HFFc6 (cell line): ENCODE results near the gene TIAL1. TPM values are rescaled to one million over a fixed set of nuclear protein-coding genes. Genes with fewer than 3 reads are reported as not detected.

Source experiments
- DNase-seq: peaks from one replicate; pipeline ENCODE4 v3.0.0-alpha.2; 2018
- H3K27ac Mint-ChIP-seq: 2 replicates; pipeline ENCODE4 v1.8.0; 2020; ENCODE audit warnings: mild to moderate bottlenecking, mixed read lengths
- H3K27me3 Mint-ChIP-seq: 2 replicates; pipeline ENCODE4 v1.8.0; 2021; ENCODE audit warnings: mild to moderate bottlenecking, moderate library complexity, mixed read lengths; ENCODE audit not compliant: insufficient read depth
- H3K36me3 Mint-ChIP-seq: 2 replicates; pipeline ENCODE4 v1.8.0; 2021; ENCODE audit warnings: low read depth, mixed read lengths
- H3K4me1 Mint-ChIP-seq: 2 replicates; pipeline ENCODE4 v1.8.0; 2020; ENCODE audit warnings: low read depth, mixed read lengths
- H3K4me3 Mint-ChIP-seq: 2 replicates; pipeline ENCODE4 v1.8.0; 2020; ENCODE audit warnings: mild to moderate bottlenecking, moderate library complexity, mixed read lengths
- H3K9me3 Mint-ChIP-seq: 2 replicates; pipeline ENCODE4 v1.8.0; 2020; ENCODE audit warnings: mild to moderate bottlenecking, mixed read lengths
- CTCF ChIP-seq: fragments of 200-600 bp; sonication (generic); IDR thresholded peaks from 2 replicates; pipeline ENCODE4 v1.5.0; 2021; ENCODE audit warnings: antibody characterized with exemption, mild to moderate bottlenecking
- total RNA-seq, 6 experiments: library from RNA; stranded (reverse); fragmentation: NEBNext Ultra II Directional; extraction: Animal tissue kit (Norgen Biotek cat#: 25700); gene quantifications; 2 replicates in 1 of 6; 3 replicates in 5 of 6; pipeline ENCODE4 v1.2.3, GENCODE V29; 2021

TIAL1 gene
- total RNA-seq, 6 experiments from 2014 or later, result 129 to 149 (median 134) TPM

- peaks cover 3% of the 10 kb centered on the region for H3K27me3 Mint-ChIP-seq
- H3K4me3 Mint-ChIP-seq, result no peak overlapping the region
- DNase-seq, result no peak
- no peaks in the 10 kb centered on the region for H3K9me3 Mint-ChIP-seq
- no peak for TF ChIP-seq CTCF
- H3K27ac Mint-ChIP-seq, result no peak overlapping the region
- H3K36me3 Mint-ChIP-seq, result no peaks in the 10 kb centered on the region
- peaks cover 13% of the 10 kb centered on the region for H3K4me1 Mint-ChIP-seq
Measured at GRCh38 chr10:119611433-119611832, 14.7 kb upstream of the TIAL1 start.

GRCh38 chr10:119609516-119609915 lies 12.8 kb upstream of the TIAL1 start:
- Mint-ChIP-seq H3K27ac (no peak overlapping the region), H3K36me3 (no peaks in the 10 kb centered on the region), H3K9me3 (no peaks in the 10 kb centered on the region), H3K4me1 (peaks cover 13% of the 10 kb centered on the region), H3K4me3 (no peak overlapping the region), H3K27me3 (no peaks in the 10 kb centered on the region; the same call in 1 of the 2 replicates)
- TF ChIP-seq CTCF, result no peak
- DNase-seq, result no peak

- peak; percentile 81 for TF ChIP-seq CTCF
- Mint-ChIP-seq H3K36me3 (no peaks in the 10 kb centered on the region), H3K27me3 (peaks cover 5% of the 10 kb centered on the region; the same call in 1 of the 2 replicates), H3K4me1 (peaks cover 13% of the 10 kb centered on the region), H3K27ac (no peak overlapping the region), H3K9me3 (no peaks in the 10 kb centered on the region), H3K4me3 (peak overlapping the region; percentile 72)
- peak; percentile 30 for DNase-seq
Measured at GRCh38 chr10:119608316-119609155, 11.8 kb upstream of the TIAL1 start.

- no peak for TF ChIP-seq CTCF
- no peaks in the 10 kb centered on the region for H3K36me3 Mint-ChIP-seq
- no peaks in the 10 kb centered on the region for H3K9me3 Mint-ChIP-seq
- H3K27me3 Mint-ChIP-seq, result peaks cover 5% of the 10 kb centered on the region; the same call in 1 of the 2 replicates
- H3K4me1 Mint-ChIP-seq, result peaks cover 13% of the 10 kb centered on the region
- no peak for DNase-seq
- no peak overlapping the region for H3K4me3 Mint-ChIP-seq
- no peak overlapping the region for H3K27ac Mint-ChIP-seq
Measured at GRCh38 chr10:119604468-119604867, 7.7 kb upstream of the TIAL1 start.

- Mint-ChIP-seq H3K4me3 (no peak overlapping the region), H3K9me3 (no peaks in the 10 kb centered on the region), H3K27me3 (peaks cover 5% of the 10 kb centered on the region; the same call in 1 of the 2 replicates), H3K36me3 (peaks cover 6% of the 10 kb centered on the region), H3K27ac (no peak overlapping the region), H3K4me1 (peaks cover 6% of the 10 kb centered on the region)
- peak; percentile 25 for DNase-seq
- TF ChIP-seq CTCF, result peak; percentile 80
Measured at GRCh38 chr10:119602241-119603095, 5.7 kb upstream of the TIAL1 start.
